Trophoblast cell (in vitro differentiated cells and primary cell): ENCODE results near the gene HUS1. TPM values are rescaled to one million over a fixed set of nuclear protein-coding genes. Genes with fewer than 3 reads are reported as not detected.

ENCODE experiments used
- DNase-seq, 2 donors: peaks; one replicate each; pipeline ENCODE4 v3.0.0-alpha.2; 2016
- H2AFZ ChIP-seq: 2 replicates; pipeline ENCODE4 v1.6.1; 2013; ENCODE audit warnings: low read length, moderate library complexity, mild to moderate bottlenecking; ENCODE audit not compliant: insufficient read depth, poor library complexity
- H2AK5ac ChIP-seq: 2 replicates; pipeline ENCODE4 v1.6.1; 2013; ENCODE audit warnings: mild to moderate bottlenecking, low read length
- H2BK120ac ChIP-seq: 2 replicates; pipeline ENCODE4 v1.6.1; 2013; ENCODE audit warnings: low read length, mild to moderate bottlenecking, moderate library complexity; ENCODE audit not compliant: insufficient read depth, poor library complexity
- H2BK12ac ChIP-seq: 2 replicates; pipeline ENCODE4 v1.6.1; 2013; ENCODE audit warnings: mild to moderate bottlenecking, low read length, moderate library complexity
- H2BK5ac ChIP-seq: 2 replicates; pipeline ENCODE4 v1.6.1; 2013; ENCODE audit warnings: low read length, low read depth, moderate library complexity, mild to moderate bottlenecking; ENCODE audit not compliant: poor library complexity
- H3K14ac ChIP-seq: 2 replicates; pipeline ENCODE4 v1.6.1; 2013; ENCODE audit warnings: mild to moderate bottlenecking, low read length
- H3K18ac ChIP-seq: 2 replicates; pipeline ENCODE4 v1.6.1; 2013; ENCODE audit warnings: mild to moderate bottlenecking, low read length
- H3K23ac ChIP-seq: 2 replicates; pipeline ENCODE4 v1.6.1; 2013; ENCODE audit warnings: low read length
- H3K27ac ChIP-seq: 2 replicates; pipeline ENCODE4 v1.5.1; 2013; ENCODE audit warnings: low read depth, mild to moderate bottlenecking, inconsistent platforms, low read length, moderate library complexity
- H3K27me3 ChIP-seq: 2 replicates; pipeline ENCODE4 v1.6.1; 2013; ENCODE audit warnings: inconsistent platforms, mild to moderate bottlenecking, low read length, moderate library complexity; ENCODE audit not compliant: insufficient read depth
- H3K36me3 ChIP-seq, 2 experiments: 1 replicate in 1 of 2; 2 replicates in 1 of 2; pipeline ENCODE4 v1.6.1; 2013; ENCODE audit warnings: low read length in 2 of 2, mild to moderate bottlenecking in 2 of 2, moderate library complexity in 1 of 2; ENCODE audit not compliant: insufficient read depth in 2 of 2, control insufficient read depth in 1 of 2
- H3K4ac ChIP-seq: 2 replicates; pipeline ENCODE4 v1.6.1; 2013; ENCODE audit warnings: low read depth, mild to moderate bottlenecking, low read length, moderate library complexity
- H3K4me1 ChIP-seq, 2 experiments: 1 replicate in 1 of 2; 2 replicates in 1 of 2; pipeline ENCODE4 v1.6.1; 2013; ENCODE audit warnings: low read length in 2 of 2, mild to moderate bottlenecking in 2 of 2, moderate library complexity in 1 of 2; ENCODE audit not compliant: insufficient read depth in 2 of 2, control insufficient read depth in 1 of 2
- H3K4me2 ChIP-seq: 2 replicates; pipeline ENCODE4 v1.6.1; 2013; ENCODE audit warnings: inconsistent platforms, mild to moderate bottlenecking, low read length, moderate library complexity
- H3K4me3 ChIP-seq: 2 replicates; pipeline ENCODE4 v1.5.1; 2013; ENCODE audit warnings: mild to moderate bottlenecking, low read depth, low read length, inconsistent platforms
- H3K79me1 ChIP-seq: one replicate; pipeline ENCODE4 v1.6.1; 2013; ENCODE audit warnings: low read length
- H3K79me2 ChIP-seq: 2 replicates; pipeline ENCODE4 v1.6.1; 2013; ENCODE audit warnings: low read length, mild to moderate bottlenecking; ENCODE audit not compliant: control insufficient read depth, insufficient read depth, poor library complexity
- H3K9ac ChIP-seq: 2 replicates; pipeline ENCODE4 v1.6.1; 2013; ENCODE audit warnings: mild to moderate bottlenecking, low read length
- H3K9me3 ChIP-seq: 2 replicates; pipeline ENCODE4 v1.6.1; 2013; ENCODE audit warnings: low read depth, mild to moderate bottlenecking, control low read depth, inconsistent platforms, low read length; ENCODE audit not compliant: insufficient read depth
- H4K12ac ChIP-seq: 2 replicates; pipeline ENCODE4 v1.6.1; 2013; ENCODE audit warnings: low read depth, mild to moderate bottlenecking, low read length, moderate library complexity
- H4K8ac ChIP-seq: 2 replicates; pipeline ENCODE4 v1.6.1; 2013; ENCODE audit warnings: low read depth, mild to moderate bottlenecking, low read length, moderate library complexity
- H4K91ac ChIP-seq: one replicate; pipeline ENCODE4 v1.6.1; 2013; ENCODE audit warnings: low read depth, mild to moderate bottlenecking, low read length, moderate library complexity
- WGBS: extraction: QIAGEN DNeasy Blood & Tissue Kit; methylation state at CpG from one replicate; pipeline ENCODE4 v1.1.7; 2013; ENCODE audit warnings: missing lambda C conversion rate; ENCODE audit not compliant: insufficient read length, insufficient coverage; ENCODE audit errors: extremely low coverage; 5-methylcytosine and 5-hydroxymethylcytosine counted together
- polyA plus RNA-seq: library from polyadenylated mRNA; stranded (reverse); fragments of 200-250 nt; gene quantifications from 2 replicates; pipeline ENCODE4 v1.2.3, GENCODE V29; 2013

Gene HUS1
- 19.5 and 19.6 TPM in 2 replicates for polyA plus RNA-seq

DNA sequence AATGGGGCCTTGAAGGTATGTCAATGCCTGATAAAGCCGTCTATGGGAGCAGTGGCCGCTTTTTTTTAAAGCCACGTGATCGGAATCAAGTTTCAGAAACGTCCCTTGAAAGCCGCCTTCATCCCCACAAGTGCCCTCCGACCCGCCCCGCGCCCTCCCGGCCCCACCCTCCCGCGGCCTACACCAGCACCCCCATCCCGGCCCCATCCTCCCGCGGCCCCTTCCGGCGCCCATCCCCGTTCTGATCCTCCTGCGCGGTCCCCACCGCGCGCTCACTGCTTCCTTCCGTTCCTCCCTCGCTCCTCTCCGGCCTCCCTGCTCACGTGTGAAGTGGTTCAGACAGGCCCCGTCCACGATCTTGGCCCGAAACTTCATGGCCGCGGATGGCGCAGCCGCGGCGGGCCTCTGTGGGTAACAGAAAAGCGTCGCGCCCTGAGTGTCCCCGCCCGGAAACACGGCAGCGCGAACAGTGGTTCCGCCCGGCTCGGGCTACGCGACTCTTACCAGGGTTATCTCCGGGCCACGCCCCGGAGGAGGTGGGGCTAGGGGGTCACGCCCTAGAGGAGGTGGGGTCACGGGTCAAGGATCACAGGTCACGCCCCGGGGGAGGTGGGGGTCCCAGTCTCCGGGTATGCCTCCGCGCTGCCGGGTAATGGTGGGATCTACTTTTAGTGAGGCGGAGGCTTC lies at the start of gene HUS1:
Gene HUS1 (minus strand): TSS at position 471 of the 687 bp plus-strand sequence. CDS start 96 bp downstream, at position 375.
- H2BK12ac ChIP-seq = no peak within 1 kb of the TSS
- H3K79me2 ChIP-seq = peaks cover 2% of the 10 kb centered on the region
- H3K27me3 ChIP-seq = no peaks in the 10 kb centered on the region
- peak within 1 kb of the TSS; percentile 21 for H2BK5ac ChIP-seq
- peak within 1 kb of the TSS; percentile 79 for H3K4me2 ChIP-seq
- peak; percentile 86 to 91 for DNase-seq
- peak within 1 kb of the TSS; percentile 61 for H4K12ac ChIP-seq
- H3K23ac ChIP-seq = no peak within 1 kb of the TSS
- H3K18ac ChIP-seq = peak within 1 kb of the TSS; percentile 12
- peak within 1 kb of the TSS; percentile 15 for H3K14ac ChIP-seq
- H3K4me3 ChIP-seq = peak within 1 kb of the TSS; percentile 81
- peaks cover 15 to 31% of the 10 kb centered on the region in 2 experiments for H3K36me3 ChIP-seq
- H4K91ac ChIP-seq = peak within 1 kb of the TSS; percentile 31
- H3K9ac ChIP-seq = peak within 1 kb of the TSS; percentile 25
- H3K4ac ChIP-seq = no peak within 1 kb of the TSS
- H2BK120ac ChIP-seq = no peak within 1 kb of the TSS
- H4K8ac ChIP-seq = peak within 1 kb of the TSS; percentile 68
- peak within 1 kb of the TSS; percentile 43 for H2AFZ ChIP-seq
- WGBS = no CpG with 5 or more reads among the region's 62 CpGs
- H3K9me3 ChIP-seq = no peaks in the 10 kb centered on the region
- no peak within 1 kb of the TSS for H2AK5ac ChIP-seq
- H3K79me1 ChIP-seq = peaks cover 2% of the 10 kb centered on the region
- H3K27ac ChIP-seq = peak within 1 kb of the TSS; percentile 62
- peaks cover 0 to 3% of the 10 kb centered on the region in 2 experiments for H3K4me1 ChIP-seq

DNA sequence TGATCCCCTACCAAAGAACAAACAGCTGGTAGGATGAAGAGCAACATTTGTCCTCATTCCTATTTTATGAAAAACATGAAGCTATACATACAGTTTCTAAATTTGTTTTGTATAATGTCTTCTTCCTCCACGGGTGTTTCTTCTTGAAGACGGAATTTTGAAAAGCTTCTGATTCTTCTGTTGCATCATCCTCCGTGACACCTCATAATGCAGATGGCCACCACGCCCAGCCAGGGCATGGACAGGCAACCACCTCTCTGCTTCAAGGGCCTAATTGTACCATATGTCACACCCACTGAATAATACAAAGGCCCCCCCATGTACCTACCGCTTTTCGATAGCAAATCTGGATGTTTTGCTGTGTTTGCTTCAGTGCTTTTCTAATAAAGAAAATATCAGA lies 49.5 kb upstream of the HUS1 start, which contains the start of gene SUN3:
Gene SUN3 (minus strand): TSS at position 170 of the 400 bp plus-strand sequence. CDS start 169 bp downstream, at position 1.
- Histone ChIP-seq H2AK5ac (no peak within 1 kb of the TSS), H3K18ac (no peak within 1 kb of the TSS), H3K27me3 (no peaks in the 10 kb centered on the region), H4K91ac (no peak within 1 kb of the TSS), H3K4ac (no peak within 1 kb of the TSS), H2BK120ac (no peak within 1 kb of the TSS), H3K4me2 (no peak within 1 kb of the TSS), H3K9me3 (no peaks in the 10 kb centered on the region), H2AFZ (no peak within 1 kb of the TSS), H4K12ac (no peak within 1 kb of the TSS), H3K27ac (no peak within 1 kb of the TSS), H3K14ac (no peak within 1 kb of the TSS), H3K4me1 (no peaks in the 10 kb centered on the region), H3K23ac (no peak within 1 kb of the TSS), H4K8ac (no peak within 1 kb of the TSS), H3K4me3 (no peak within 1 kb of the TSS), H3K36me3 (no peaks in the 10 kb centered on the region), H2BK12ac (no peak within 1 kb of the TSS), H3K79me2 (no peaks in the 10 kb centered on the region), H2BK5ac (no peak within 1 kb of the TSS), H3K9ac (no peak within 1 kb of the TSS), H3K79me1 (no peaks in the 10 kb centered on the region)
- DNase-seq = no peak
- no CpG with 5 or more reads among the region's 6 CpGs for WGBS

DNA sequence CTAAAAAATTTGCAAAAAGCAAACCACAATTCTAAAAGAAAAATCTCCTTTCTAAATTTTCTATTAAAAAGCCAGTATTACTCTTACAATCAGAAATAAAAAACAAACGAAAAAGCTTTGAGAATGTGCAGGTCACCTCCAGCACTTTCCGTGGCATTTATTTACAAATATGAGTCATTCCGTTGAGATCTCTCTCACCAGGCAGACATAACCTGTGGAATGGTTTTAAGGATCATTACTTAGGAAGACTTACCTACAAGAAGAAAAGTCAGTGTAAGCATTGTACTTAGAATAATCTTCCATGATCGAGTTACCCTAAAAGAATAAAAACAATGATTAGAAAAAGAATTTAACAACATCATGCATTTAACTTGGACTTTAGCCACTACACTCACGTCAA lies 46.2 kb upstream of the HUS1 start:
- no peak overlapping the region for H4K91ac ChIP-seq
- H3K36me3 ChIP-seq = no peaks in the 10 kb centered on the region
- H2BK5ac ChIP-seq = no peak overlapping the region
- no peak overlapping the region for H3K14ac ChIP-seq
- H3K79me2 ChIP-seq = no peaks in the 10 kb centered on the region
- no peak overlapping the region for H2AFZ ChIP-seq
- H3K27ac ChIP-seq = no peak overlapping the region
- H3K23ac ChIP-seq = no peak overlapping the region
- no peak overlapping the region for H3K18ac ChIP-seq
- no peaks in the 10 kb centered on the region for H3K9me3 ChIP-seq
- DNase-seq = peak in 1 of 2 donors; percentile 50
- no peak overlapping the region for H4K12ac ChIP-seq
- H2AK5ac ChIP-seq = no peak overlapping the region
- H3K4me3 ChIP-seq = no peak overlapping the region
- H3K4ac ChIP-seq = no peak overlapping the region
- no peaks in the 10 kb centered on the region for H3K4me1 ChIP-seq
- no peak overlapping the region for H4K8ac ChIP-seq
- H3K9ac ChIP-seq = no peak overlapping the region
- H2BK120ac ChIP-seq = no peak overlapping the region
- H2BK12ac ChIP-seq = no peak overlapping the region
- no peaks in the 10 kb centered on the region for H3K27me3 ChIP-seq
- WGBS = no CpG with 5 or more reads among the region's 5 CpGs
- no peaks in the 10 kb centered on the region for H3K79me1 ChIP-seq
- H3K4me2 ChIP-seq = no peak overlapping the region

DNA sequence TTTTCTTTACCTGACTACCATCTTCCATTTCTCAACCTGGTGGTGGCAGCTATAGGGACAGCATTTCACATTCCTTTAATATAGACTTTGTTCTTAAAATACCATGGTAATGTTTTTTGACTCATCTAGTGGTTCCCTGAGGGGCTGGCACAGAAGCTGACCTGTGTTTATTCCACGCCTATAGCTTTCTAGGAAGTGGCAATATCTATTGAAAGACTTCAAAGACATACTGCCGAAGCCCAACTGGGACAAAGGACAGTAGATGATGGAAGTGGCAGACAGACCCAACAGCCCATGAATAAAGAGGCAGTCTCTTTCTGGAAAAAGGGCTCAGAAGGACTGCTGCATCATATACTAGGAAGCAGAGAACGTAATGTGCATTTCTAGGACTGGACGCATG lies 38.3 kb upstream of the HUS1 start:
- peaks cover 8 to 11% of the 10 kb centered on the region in 2 experiments for H3K4me1 ChIP-seq
- H3K4ac ChIP-seq = no peak overlapping the region
- H3K4me3 ChIP-seq = no peak overlapping the region
- no peak overlapping the region for H3K27ac ChIP-seq
- no peaks in the 10 kb centered on the region for H3K36me3 ChIP-seq
- no peak overlapping the region for H4K8ac ChIP-seq
- H3K23ac ChIP-seq = no peak overlapping the region
- H4K91ac ChIP-seq = no peak overlapping the region
- H3K27me3 ChIP-seq = no peaks in the 10 kb centered on the region
- H3K9ac ChIP-seq = no peak overlapping the region
- no peak overlapping the region for H4K12ac ChIP-seq
- H2BK12ac ChIP-seq = peak overlapping the region; percentile 66
- no peak overlapping the region for H2BK120ac ChIP-seq
- no peaks in the 10 kb centered on the region for H3K9me3 ChIP-seq
- no peak overlapping the region for H2AK5ac ChIP-seq
- H3K79me2 ChIP-seq = peaks cover 1% of the 10 kb centered on the region
- H2AFZ ChIP-seq = no peak overlapping the region
- no peak overlapping the region for H3K18ac ChIP-seq
- peak in 1 of 2 donors; percentile 38 for DNase-seq
- no peak overlapping the region for H2BK5ac ChIP-seq
- no peak overlapping the region for H3K4me2 ChIP-seq
- no CpG with 5 or more reads among the region's 4 CpGs for WGBS
- no peak overlapping the region for H3K14ac ChIP-seq
- peaks cover 9% of the 10 kb centered on the region for H3K79me1 ChIP-seq
